ENCODE results near the gene CILP2. TPM values are rescaled to one million over a fixed set of nuclear protein-coding genes. Genes with fewer than 3 reads are reported as not detected.
A peak's percentile ranks its signal among the peaks of the same experiment; 100 is the strongest.

CILP2 gene
- total and polyA plus RNA-seq, 9 donors = 1.3 to 52.6 (median 7.0) TPM

GRCh38 chr19:19566306-19566705 lies 28.2 kb downstream of the CILP2 start:
- peaks cover 5% of the 10 kb centered on the region for H3K36me3 ChIP-seq (ENCODE audit: control insufficient read depth, insufficient read depth, low read length)
- H3K27ac ChIP-seq (ENCODE audit: low read length) = no peak overlapping the region
- no peak overlapping the region for H3K4me3 ChIP-seq (ENCODE audit: low read length)
- WGBS (ENCODE audit: insufficient coverage) = 81% methylated on average over 3 of the region's 7 CpGs
- H3K9me3 ChIP-seq (replicated peaks; ENCODE audit: control insufficient read depth, low read depth, low read length) = no peaks in the 10 kb centered on the region
- no peaks in the 10 kb centered on the region for H3K27me3 ChIP-seq (ENCODE audit: control insufficient read depth, insufficient read depth, low read length)
- no peaks in the 10 kb centered on the region for H3K4me1 ChIP-seq (ENCODE audit: control insufficient read depth, insufficient read depth, low read length)
- DNase-seq = no peak

GRCh38 chr19:19567391-19567790 lies 29.3 kb downstream of the CILP2 start:
- Histone ChIP-seq H3K27ac (ENCODE audit: low read length) (no peak overlapping the region), H3K4me1 (ENCODE audit: control insufficient read depth, insufficient read depth, low read length) (no peaks in the 10 kb centered on the region), H3K36me3 (ENCODE audit: control insufficient read depth, insufficient read depth, low read length) (peaks cover 5% of the 10 kb centered on the region), H3K4me3 (ENCODE audit: low read length) (no peak overlapping the region), H3K27me3 (ENCODE audit: control insufficient read depth, insufficient read depth, low read length) (no peaks in the 10 kb centered on the region), H3K9me3 (replicated peaks; ENCODE audit: control insufficient read depth, low read depth, low read length) (no peaks in the 10 kb centered on the region)
- DNase-seq = no peak
- 69% methylated on average over 3 of the region's 3 CpGs for WGBS (ENCODE audit: insufficient coverage)

- Histone ChIP-seq H3K36me3 (ENCODE audit: control insufficient read depth, insufficient read depth, low read length) (peaks cover 5% of the 10 kb centered on the region), H3K4me3 (ENCODE audit: low read length) (no peak overlapping the region), H3K4me1 (ENCODE audit: control insufficient read depth, insufficient read depth, low read length) (no peaks in the 10 kb centered on the region), H3K9me3 (replicated peaks; ENCODE audit: control insufficient read depth, low read depth, low read length) (no peaks in the 10 kb centered on the region), H3K27me3 (ENCODE audit: control insufficient read depth, insufficient read depth, low read length) (no peaks in the 10 kb centered on the region), H3K27ac (ENCODE audit: low read length) (no peak overlapping the region)
- WGBS (ENCODE audit: insufficient coverage) = 94% methylated on average over 15 of the region's 25 CpGs
- DNase-seq = no peak
Observed at GRCh38 chr19:19568802-19569756, 31.0 kb downstream of the CILP2 start.

GRCh38 chr19:19570571-19570970 lies 32.5 kb downstream of the CILP2 start:
- whole genome bisulfite sequencing (ENCODE audit: insufficient coverage) = 89% methylated on average over 7 of the region's 10 CpGs
- Histone ChIP-seq H3K4me3 (ENCODE audit: low read length) (no peak overlapping the region), H3K27ac (ENCODE audit: low read length) (no peak overlapping the region), H3K4me1 (ENCODE audit: control insufficient read depth, insufficient read depth, low read length) (no peaks in the 10 kb centered on the region), H3K9me3 (replicated peaks; ENCODE audit: control insufficient read depth, low read depth, low read length) (no peaks in the 10 kb centered on the region), H3K36me3 (ENCODE audit: control insufficient read depth, insufficient read depth, low read length) (peaks cover 5% of the 10 kb centered on the region), H3K27me3 (ENCODE audit: control insufficient read depth, insufficient read depth, low read length) (no peaks in the 10 kb centered on the region)
- DNase-seq = no peak

- no peaks in the 10 kb centered on the region for H3K4me1 ChIP-seq (ENCODE audit: control insufficient read depth, insufficient read depth, low read length)
- peaks cover 5% of the 10 kb centered on the region for H3K36me3 ChIP-seq (ENCODE audit: control insufficient read depth, insufficient read depth, low read length)
- no peaks in the 10 kb centered on the region for H3K27me3 ChIP-seq (ENCODE audit: control insufficient read depth, insufficient read depth, low read length)
- no peak overlapping the region for H3K27ac ChIP-seq (ENCODE audit: low read length)
- no peaks in the 10 kb centered on the region for H3K9me3 ChIP-seq (replicated peaks; ENCODE audit: control insufficient read depth, low read depth, low read length)
- no peak for DNase-seq
- no peak overlapping the region for H3K4me3 ChIP-seq (ENCODE audit: low read length)
- 84% methylated on average over 10 of the region's 11 CpGs for WGBS (ENCODE audit: insufficient coverage)
Observed at GRCh38 chr19:19571071-19571786, 33.2 kb downstream of the CILP2 start.

- Histone ChIP-seq H3K9me3 (replicated peaks; ENCODE audit: control insufficient read depth, low read depth, low read length) (no peaks in the 10 kb centered on the region), H3K4me3 (ENCODE audit: low read length) (no peak overlapping the region), H3K36me3 (ENCODE audit: control insufficient read depth, insufficient read depth, low read length) (no peaks in the 10 kb centered on the region), H3K4me1 (ENCODE audit: control insufficient read depth, insufficient read depth, low read length) (peaks cover 9% of the 10 kb centered on the region), H3K27me3 (ENCODE audit: control insufficient read depth, insufficient read depth, low read length) (no peaks in the 10 kb centered on the region), H3K27ac (ENCODE audit: low read length) (no peak overlapping the region)
- DNase-seq = no peak
- WGBS (ENCODE audit: insufficient coverage) = 77% methylated on average over 6 of the region's 6 CpGs
Observed at GRCh38 chr19:19575411-19575810, 37.3 kb downstream of the CILP2 start.

- Histone ChIP-seq H3K27ac (ENCODE audit: low read length) (no peak overlapping the region), H3K4me1 (ENCODE audit: control insufficient read depth, insufficient read depth, low read length) (peaks cover 9% of the 10 kb centered on the region), H3K4me3 (ENCODE audit: low read length) (no peak overlapping the region), H3K27me3 (ENCODE audit: control insufficient read depth, insufficient read depth, low read length) (no peaks in the 10 kb centered on the region), H3K9me3 (replicated peaks; ENCODE audit: control insufficient read depth, low read depth, low read length) (no peaks in the 10 kb centered on the region), H3K36me3 (ENCODE audit: control insufficient read depth, insufficient read depth, low read length) (no peaks in the 10 kb centered on the region)
- WGBS (ENCODE audit: insufficient coverage) = 69% methylated on average over 5 of the region's 6 CpGs
- DNase-seq = peak; percentile 51
Observed at GRCh38 chr19:19578252-19578651, 40.2 kb downstream of the CILP2 start.

- Histone ChIP-seq H3K36me3 (ENCODE audit: control insufficient read depth, insufficient read depth, low read length) (no peaks in the 10 kb centered on the region), H3K27ac (ENCODE audit: low read length) (no peak overlapping the region), H3K9me3 (replicated peaks; ENCODE audit: control insufficient read depth, low read depth, low read length) (no peaks in the 10 kb centered on the region), H3K27me3 (ENCODE audit: control insufficient read depth, insufficient read depth, low read length) (no peaks in the 10 kb centered on the region), H3K4me3 (ENCODE audit: low read length) (no peak overlapping the region), H3K4me1 (ENCODE audit: control insufficient read depth, insufficient read depth, low read length) (peaks cover 9% of the 10 kb centered on the region)
- no peak for DNase-seq
- 84% methylated on average over 18 of the region's 25 CpGs for WGBS (ENCODE audit: insufficient coverage)
Observed at GRCh38 chr19:19579533-19580361, 41.7 kb downstream of the CILP2 start.

- no peak for DNase-seq
- 95% methylated on average over 4 of the region's 4 CpGs for WGBS (ENCODE audit: insufficient coverage)
- no peaks in the 10 kb centered on the region for H3K27me3 ChIP-seq (ENCODE audit: control insufficient read depth, insufficient read depth, low read length)
Observed at GRCh38 chr19:19580418-19580817, 42.4 kb downstream of the CILP2 start.

GRCh38 chr19:19581391-19581790 lies 43.3 kb downstream of the CILP2 start:
- Histone ChIP-seq H3K36me3 (ENCODE audit: control insufficient read depth, insufficient read depth, low read length) (no peaks in the 10 kb centered on the region), H3K9me3 (replicated peaks; ENCODE audit: control insufficient read depth, low read depth, low read length) (no peaks in the 10 kb centered on the region)
- 94% methylated on average over 12 of the region's 13 CpGs for WGBS (ENCODE audit: insufficient coverage)

More at GRCh38 chr19:19580418-19580817, 42.4 kb downstream of the CILP2 start:
- Histone ChIP-seq H3K4me3 (ENCODE audit: low read length) (no peak overlapping the region), H3K27ac (ENCODE audit: low read length) (no peak overlapping the region), H3K9me3 (replicated peaks; ENCODE audit: control insufficient read depth, low read depth, low read length) (no peaks in the 10 kb centered on the region), H3K36me3 (ENCODE audit: control insufficient read depth, insufficient read depth, low read length) (no peaks in the 10 kb centered on the region), H3K4me1 (ENCODE audit: control insufficient read depth, insufficient read depth, low read length) (peaks cover 9% of the 10 kb centered on the region)

More at GRCh38 chr19:19581391-19581790, 43.3 kb downstream of the CILP2 start:
- Histone ChIP-seq H3K4me3 (ENCODE audit: low read length) (no peak overlapping the region), H3K27me3 (ENCODE audit: control insufficient read depth, insufficient read depth, low read length) (no peaks in the 10 kb centered on the region), H3K4me1 (ENCODE audit: control insufficient read depth, insufficient read depth, low read length) (peaks cover 9% of the 10 kb centered on the region), H3K27ac (ENCODE audit: low read length) (no peak overlapping the region)
- no peak for DNase-seq
